Left lobe of liver (tissue), 1 donor: Measurements from ENCODE around the gene FAM162A. TPM values are rescaled to one million over a fixed set of nuclear protein-coding genes. Genes with fewer than 3 reads are reported as not detected.

Experiments used
- total RNA-seq: library from RNA; stranded (reverse); gene quantifications from one replicate; pipeline ENCODE4 v1.2.1, GENCODE V29; 2021
- donor health status: DM: no; HTN: yes; CAD: no.

FAM162A gene
- total RNA-seq, 1 donor from 2014 or later, result 49.9 TPM

Other genes starting within 250 kb of the FAM162A start
- gene CASR, start 200.5 kb upstream of the FAM162A start, total RNA-seq, result 0.30 TPM
- 8.8 TPM for gene CSTA, start 58.9 kb upstream of the FAM162A start, total RNA-seq
- 19.1 TPM for gene MIX23, start 951 bp upstream of the FAM162A start, total RNA-seq
- gene WDR5B, start 31.9 kb downstream of the FAM162A start, total RNA-seq, result 2.3 TPM
- gene KPNA1, start 130.8 kb downstream of the FAM162A start, total RNA-seq, result 47.1 TPM
- 39.0 TPM for gene PARP9, start 180.1 kb downstream of the FAM162A start, total RNA-seq
- gene DTX3L, start 180.2 kb downstream of the FAM162A start, total RNA-seq, result 31.1 TPM
- gene PARP15, start 193.5 kb downstream of the FAM162A start, total RNA-seq, result 1.0 TPM